NCI-H2081 treated with DMSO at 0.1 percent for 48 hours (cell line): ENCODE results near the gene OGDH.
"Not testable (repeated sequence)": the region's sequence is repeated elsewhere in the genome, so short reads cannot be mapped to it uniquely, and the experiment has no call there.

Source experiments
- DNase-seq: peaks from one replicate; lab custom pipeline; 2025; lab: John Stamatoyannopoulos, UW

Gene OGDH

GRCh38 chr7:44580945-44581878 is 25.2 kb upstream of the OGDH start:
- DNase-seq: no peak

DNA sequence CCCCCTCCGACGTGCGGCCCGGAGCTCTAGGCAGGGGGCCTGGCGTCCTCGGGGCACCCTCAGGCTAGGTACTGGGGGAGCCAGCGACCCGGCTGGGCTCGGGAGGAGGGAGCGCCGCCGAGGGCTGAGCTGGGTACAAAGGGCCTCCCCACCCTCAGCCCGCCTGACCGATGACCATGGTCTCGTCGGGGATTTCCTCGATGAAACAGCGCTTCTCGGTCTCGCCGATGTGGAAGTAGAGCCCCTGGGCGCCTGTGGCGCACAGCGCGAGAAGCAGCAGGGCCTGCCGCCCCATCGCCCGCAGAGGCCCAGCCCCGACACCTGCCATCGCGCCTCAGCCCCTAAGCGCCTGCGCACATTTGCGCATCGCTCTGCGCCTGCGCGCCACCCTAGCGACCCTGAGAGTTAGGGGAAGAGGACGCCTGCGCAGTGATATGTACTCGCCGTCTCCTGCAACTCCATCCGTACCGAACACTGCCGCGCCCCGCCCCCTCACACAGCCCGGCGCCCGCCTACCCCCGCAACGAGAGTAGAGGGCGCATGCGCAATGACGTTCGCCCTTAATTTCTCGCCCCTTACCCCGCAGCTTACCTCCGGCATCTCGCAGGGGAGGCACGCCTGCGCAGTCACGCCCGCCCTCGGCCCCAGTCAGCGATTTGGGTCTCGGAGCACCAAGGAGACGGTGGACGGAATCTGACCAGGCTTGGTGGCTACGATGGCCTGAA is 24.4 kb upstream of the OGDH start, which contains the start of gene TMED4:
TSS of gene TMED4 (minus strand) at position 353 of the 725 bp plus-strand sequence. CDS start at position 328, 25 bp downstream.
- peak; percentile 97 for DNase-seq

- DNase-seq: no peak
Observed at GRCh38 chr7:44583146-44583865, 23.1 kb upstream of the OGDH start.

DNA sequence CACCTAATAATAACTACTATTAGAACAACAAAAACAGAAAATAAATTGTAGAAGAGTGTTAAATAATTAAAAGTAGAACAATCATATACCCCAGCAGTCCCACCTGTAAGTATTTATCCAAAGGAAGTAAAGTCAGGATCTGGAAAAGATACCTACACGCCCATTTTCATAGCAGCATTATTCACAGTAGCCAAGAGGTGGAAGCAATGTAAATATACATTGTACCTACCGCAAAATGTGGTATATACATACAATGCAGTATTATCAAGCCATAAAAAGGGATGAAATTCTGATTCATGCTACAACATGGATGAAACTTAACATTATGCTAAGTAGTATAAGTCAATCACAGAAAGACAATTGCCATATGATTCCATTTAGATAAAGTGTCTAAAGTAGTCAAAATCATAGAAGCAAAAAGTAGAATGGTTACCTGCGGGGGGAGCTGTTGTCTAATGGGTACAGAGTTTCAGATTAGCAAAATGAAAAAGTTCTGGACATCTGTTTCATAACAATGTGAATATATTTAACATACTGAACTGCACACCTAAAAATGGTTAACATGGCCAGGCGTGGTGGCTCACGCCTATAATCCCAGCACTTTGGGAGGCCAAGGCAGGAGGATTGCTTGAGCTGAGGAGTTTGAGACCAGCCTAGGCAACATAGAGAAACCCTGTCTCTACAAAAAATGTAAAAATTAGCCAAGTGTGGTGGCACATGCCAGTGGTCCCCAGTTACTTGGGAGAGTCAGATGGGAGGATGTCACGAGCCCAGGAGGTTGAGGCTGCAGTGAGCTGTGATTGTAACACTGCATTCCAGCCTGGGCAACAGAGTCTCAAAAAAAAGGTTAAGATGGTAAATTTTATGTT is 18.4 kb upstream of the OGDH start:
- no peak for DNase-seq

- DNase-seq: no peak
Observed at GRCh38 chr7:44590910-44591309, 15.5 kb upstream of the OGDH start.

DNA sequence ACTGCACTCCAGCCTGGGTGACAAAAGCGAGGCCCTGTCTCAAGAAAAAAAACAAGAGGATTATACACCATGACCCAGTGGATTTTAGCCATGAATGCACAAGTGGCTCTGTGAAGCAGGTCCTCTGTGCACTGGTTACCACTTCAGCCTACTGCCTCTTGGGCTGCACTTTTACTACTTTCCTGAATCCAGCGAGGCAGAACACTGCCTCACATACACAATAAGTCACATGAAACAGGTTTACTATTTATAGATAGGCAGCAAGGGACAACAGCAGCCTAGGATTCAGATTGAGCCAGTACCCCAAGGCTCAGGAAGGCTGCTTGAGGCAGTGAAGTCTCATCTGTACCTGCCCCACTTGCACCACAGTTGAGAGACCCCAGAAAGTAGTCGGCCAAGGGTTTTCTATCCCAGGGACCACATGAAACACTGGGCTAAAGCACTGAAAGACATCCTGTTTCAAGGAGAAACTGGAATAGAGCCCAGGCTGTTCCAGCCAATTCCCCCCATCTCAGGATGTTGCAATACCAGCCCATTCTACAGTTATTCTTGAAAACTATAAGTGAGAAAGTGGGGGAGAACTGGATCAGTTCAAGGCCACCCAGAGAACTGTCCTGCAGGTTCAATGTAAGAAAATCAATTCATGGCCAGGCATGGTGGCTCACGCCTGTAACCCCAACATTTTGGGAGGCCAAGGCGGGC is 10.3 kb upstream of the OGDH start:
- no peak for DNase-seq

DNA sequence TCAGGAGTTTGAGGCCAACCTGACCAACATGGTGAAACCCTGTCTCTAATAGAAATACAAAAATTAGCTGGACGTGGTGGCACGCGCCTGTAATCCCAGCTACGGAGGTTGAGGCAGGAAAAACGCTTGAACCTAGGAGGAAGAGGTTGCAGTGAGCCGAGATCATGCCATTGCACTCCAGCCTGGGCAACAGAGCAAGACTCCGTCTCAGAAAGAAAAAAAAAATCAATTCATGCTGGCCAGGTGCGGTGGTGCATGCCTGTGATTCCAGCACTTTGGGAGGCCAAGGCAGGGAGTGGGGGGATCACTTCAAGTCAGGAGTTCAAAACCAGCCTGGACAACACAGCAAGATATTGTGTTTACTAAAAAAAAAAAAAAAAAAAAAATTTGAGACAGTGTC is 9.2 kb upstream of the OGDH start:
- not testable (repeated sequence) for DNase-seq

GRCh38 chr7:44599222-44599621 is 7.2 kb upstream of the OGDH start:
- no peak for DNase-seq

DNA sequence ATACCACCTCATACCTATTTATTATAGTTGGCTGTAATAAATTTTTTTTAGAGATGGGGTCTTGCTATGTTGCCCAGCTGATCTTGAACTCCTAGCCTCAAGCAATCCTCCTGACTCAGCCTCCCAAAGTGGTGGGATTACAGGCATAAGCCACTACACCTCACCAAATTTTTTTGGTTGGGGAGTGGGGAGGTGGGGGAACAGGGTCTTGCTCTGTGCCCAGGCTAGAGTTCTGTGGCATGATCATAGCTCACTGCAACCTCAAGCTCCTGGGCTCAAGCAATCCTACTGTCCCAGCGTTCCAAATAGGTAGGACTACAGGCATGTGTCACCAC is 3.9 kb upstream of the OGDH start:
- DNase-seq: no peak

DNA sequence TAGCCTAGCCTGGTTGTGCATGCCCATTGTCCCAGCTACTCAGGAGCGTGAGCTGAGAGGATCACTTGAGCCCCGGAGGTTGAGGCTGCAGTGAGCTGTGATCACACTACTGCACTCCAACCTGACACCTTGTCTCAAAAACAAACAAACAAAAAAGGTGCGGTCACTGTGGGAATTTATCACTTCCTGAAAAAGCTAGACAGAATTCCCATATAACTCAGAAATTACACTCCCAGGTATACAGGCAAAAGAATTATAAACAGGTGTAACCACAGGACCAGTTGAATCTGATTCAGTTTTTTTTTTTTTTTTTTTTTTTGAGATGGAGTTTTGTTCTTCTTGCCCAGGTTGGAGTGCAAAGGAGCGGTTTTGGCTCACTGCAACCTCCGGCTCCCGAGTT is 3.2 kb upstream of the OGDH start:
- DNase-seq: no peak

DNA sequence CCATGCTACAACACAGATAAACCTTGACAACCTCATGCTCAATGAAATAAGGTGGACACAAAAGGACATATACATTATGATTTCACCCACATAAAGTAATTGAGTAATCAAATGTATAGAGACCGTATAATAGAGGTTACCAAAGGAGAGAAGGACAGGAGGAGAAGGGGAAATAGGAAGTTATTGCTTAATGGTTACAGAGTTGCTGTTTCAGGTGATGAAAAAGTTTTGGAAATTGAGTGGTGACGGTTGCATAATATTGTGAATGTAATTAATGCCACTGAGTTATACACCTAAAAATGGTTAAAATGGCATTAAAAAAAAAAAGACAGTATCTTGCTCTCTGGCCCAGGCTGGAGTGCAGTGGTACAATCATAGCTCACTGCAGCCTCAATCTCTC is 1.5 kb upstream of the OGDH start:
- DNase-seq: no peak

GRCh38 chr7:44607141-44608068 is 978 bp downstream of the OGDH start:
- no peak for DNase-seq

DNA sequence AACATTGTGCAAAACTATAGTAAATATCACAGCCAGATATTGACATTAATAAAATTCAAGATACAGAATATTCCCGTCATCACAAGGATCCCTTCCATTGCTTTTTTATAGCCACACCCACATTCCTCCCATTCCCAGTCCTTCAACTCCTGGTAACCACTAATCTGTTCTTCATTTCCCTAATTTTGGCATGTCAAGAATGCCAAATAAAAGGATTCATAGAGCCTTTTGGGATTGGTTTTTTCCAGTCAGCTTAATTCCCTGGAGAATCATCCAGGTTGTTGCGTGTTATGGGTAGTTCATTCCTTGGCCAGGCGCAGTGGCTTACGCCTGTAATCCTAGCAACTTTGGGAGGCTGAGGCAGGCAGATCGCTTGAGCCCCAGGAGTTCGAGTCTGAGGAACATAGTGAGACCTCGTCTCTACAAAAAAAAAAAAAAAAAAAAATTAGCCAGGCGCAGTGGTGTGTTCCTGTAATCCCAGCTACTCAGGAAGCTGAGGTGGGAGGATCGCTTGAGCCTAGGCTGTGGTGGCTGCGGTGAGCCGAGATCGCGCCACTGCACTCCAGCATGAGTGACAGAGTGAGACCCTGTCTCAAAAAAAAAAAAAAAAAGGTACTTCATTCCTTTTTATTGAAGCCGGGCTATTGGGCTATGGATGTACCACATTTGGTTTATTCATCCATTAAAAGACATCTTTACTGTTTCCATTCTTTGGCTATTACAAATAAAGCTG is 2.7 kb downstream of the OGDH start:
- no peak for DNase-seq

DNA sequence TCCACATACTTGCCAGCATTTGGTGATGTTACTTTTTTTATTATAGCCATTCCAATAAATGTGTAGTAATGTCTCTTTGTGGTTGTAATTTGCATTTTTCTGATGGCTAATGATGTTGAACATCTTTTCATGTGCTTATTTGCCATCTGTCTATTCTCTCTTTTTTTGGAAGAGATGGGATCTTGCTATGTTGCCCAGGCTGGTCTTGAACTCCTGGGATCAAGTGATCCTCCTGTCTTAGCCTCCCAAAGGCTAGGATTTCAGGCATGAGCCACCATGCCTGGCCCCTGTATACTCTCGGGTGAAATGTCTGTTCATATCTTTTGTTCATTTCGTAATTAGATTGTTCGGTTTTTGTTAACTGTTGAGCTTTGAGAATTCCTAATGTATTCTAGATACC is 3.4 kb downstream of the OGDH start:
- DNase-seq: no peak

DNA sequence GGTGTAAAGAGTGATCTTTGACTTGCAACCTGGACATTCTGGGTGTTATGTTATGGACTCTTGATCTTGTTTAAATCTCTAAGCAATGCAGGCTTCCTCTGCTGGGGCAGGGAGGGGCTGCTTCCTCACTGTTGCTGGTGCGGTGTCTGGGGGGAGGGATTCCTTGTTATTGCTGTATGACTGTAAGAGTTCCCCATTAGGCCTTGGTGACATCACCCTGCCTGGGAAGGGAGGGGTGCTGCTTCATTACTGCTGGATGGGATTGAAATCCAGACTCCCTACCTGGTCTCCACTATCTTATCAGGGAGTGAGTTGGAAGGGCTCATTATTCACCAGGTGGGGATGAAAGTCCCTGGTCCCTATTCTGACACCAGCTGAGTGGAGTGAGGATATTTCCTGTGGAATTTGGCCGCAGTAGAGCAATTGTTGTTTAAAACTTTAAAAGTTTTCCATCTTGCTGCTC is 8.8 kb downstream of the OGDH start:
- no peak for DNase-seq

DNA sequence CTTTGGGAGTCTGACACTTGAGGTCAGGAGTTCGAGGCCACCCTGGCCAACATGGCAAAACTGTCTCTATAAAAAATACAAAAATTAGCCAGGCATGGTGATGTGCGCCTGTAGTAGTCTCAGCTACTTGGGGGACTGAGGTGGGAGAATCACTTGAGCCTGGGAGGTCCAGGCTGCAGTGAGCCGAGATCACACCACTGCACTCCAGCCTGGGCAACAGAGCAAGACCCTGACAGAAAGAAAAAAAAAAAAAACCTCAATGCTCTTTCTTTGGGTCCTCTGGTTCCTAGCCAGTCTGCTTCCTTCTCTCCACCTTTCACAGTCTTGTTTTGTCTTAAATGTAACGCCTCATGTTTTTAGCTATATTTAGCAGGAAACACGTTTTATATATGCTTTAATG is 9.4 kb downstream of the OGDH start:
- no peak for DNase-seq

- DNase-seq: no peak
Observed at GRCh38 chr7:44616545-44616944, 10.1 kb downstream of the OGDH start.

- no peak for DNase-seq
Observed at GRCh38 chr7:44617225-44617890, 10.9 kb downstream of the OGDH start.

DNA sequence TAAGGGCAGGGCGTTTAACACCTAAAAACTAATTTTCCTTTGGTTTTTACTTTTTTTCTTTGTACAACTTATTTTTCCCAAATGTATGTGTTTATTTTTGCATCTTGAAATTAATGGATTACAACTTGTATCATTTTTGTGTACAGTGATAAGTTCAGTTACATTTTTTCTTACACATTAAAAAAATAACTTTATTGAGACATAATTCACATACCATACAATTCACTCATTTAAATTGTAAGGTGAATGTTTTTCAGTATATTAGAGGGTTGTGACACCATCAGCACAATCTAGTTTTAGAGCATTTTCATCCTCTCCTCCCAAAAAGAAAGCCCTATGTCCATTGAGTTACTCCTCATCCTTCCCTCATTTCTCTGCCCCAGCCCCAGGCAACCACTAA is 11.6 kb downstream of the OGDH start:
- DNase-seq: no peak
